Osteoblast (primary cell): Measurements from ENCODE around the gene ALAS2. TPM values are rescaled to one million over a fixed set of nuclear protein-coding genes. Genes with fewer than 3 reads are reported as not detected.

Experiments
- DNase-seq: peaks from one replicate; pipeline ENCODE4 v3.0.0; 2011; ENCODE audit warnings: low spot score, mixed read lengths; ENCODE audit not compliant: insufficient read length; ENCODE audit errors: missing footprints
- H2AFZ ChIP-seq: 2 replicates; pipeline ENCODE4 v1.6.0; 2011; ENCODE audit warnings: mild to moderate bottlenecking, low read length
- H3K27ac ChIP-seq: 2 replicates; pipeline ENCODE4 v1.5.1; 2011; ENCODE audit warnings: mild to moderate bottlenecking, low read depth, low read length, moderate library complexity
- H3K27me3 ChIP-seq: 2 replicates; pipeline ENCODE4 v1.6.0; 2012; ENCODE audit warnings: mild to moderate bottlenecking, control low read depth, inconsistent platforms, low read length, moderate library complexity; ENCODE audit not compliant: insufficient read depth
- H3K36me3 ChIP-seq: 2 replicates; pipeline ENCODE4 v1.5.1; 2011; ENCODE audit warnings: mild to moderate bottlenecking, low read length, control low read depth, moderate library complexity; ENCODE audit not compliant: insufficient read depth
- H3K4me1 ChIP-seq: 2 replicates; pipeline ENCODE4 v1.5.1; 2011; ENCODE audit warnings: mild to moderate bottlenecking, low read length, control low read depth, moderate library complexity; ENCODE audit not compliant: insufficient read depth
- H3K4me2 ChIP-seq: 2 replicates; pipeline ENCODE4 v1.6.0; 2011; ENCODE audit warnings: mild to moderate bottlenecking, low read length; ENCODE audit not compliant: insufficient read depth
- H3K4me3 ChIP-seq: fragments of 200-600 bp; sonication (generic); 3 replicates; pipeline ENCODE4 v1.5.1; 2012; ENCODE audit warnings: mild to moderate bottlenecking, low read length, inconsistent platforms; ENCODE audit not compliant: insufficient read depth
- H3K79me2 ChIP-seq: 2 replicates; pipeline ENCODE4 v1.6.0; 2012; ENCODE audit warnings: mild to moderate bottlenecking, low read length, control low read depth, inconsistent platforms; ENCODE audit not compliant: insufficient read depth
- H3K9me3 ChIP-seq: 2 replicates; pipeline ENCODE4 v1.5.1; 2011; ENCODE audit warnings: low read depth, low read length, control low read depth
- H4K20me1 ChIP-seq: 2 replicates; pipeline ENCODE4 v1.6.0; 2012; ENCODE audit warnings: mild to moderate bottlenecking, low read length, control low read depth; ENCODE audit not compliant: insufficient read depth
- CTCF ChIP-seq: IDR thresholded peaks from 2 replicates; pipeline ENCODE4 v1.5.1; 2011; ENCODE audit warnings: mild to moderate bottlenecking, low read depth, low read length, moderate library complexity; ENCODE audit errors: extremely low read depth
- total RNA-seq: library from RNA; depleted of rRNA; stranded (reverse); fragments of >200 nt; gene quantifications from 2 replicates; pipeline ENCODE4 v1.2.3, GENCODE V29; 2012

ALAS2 gene
- total RNA-seq, 1 donor = not detected

GRCh38 chrX:55028040-55028439 lies 2.7 kb downstream of the ALAS2 start:
- H3K27me3 ChIP-seq = peaks cover 3% of the 10 kb centered on the region

DNA sequence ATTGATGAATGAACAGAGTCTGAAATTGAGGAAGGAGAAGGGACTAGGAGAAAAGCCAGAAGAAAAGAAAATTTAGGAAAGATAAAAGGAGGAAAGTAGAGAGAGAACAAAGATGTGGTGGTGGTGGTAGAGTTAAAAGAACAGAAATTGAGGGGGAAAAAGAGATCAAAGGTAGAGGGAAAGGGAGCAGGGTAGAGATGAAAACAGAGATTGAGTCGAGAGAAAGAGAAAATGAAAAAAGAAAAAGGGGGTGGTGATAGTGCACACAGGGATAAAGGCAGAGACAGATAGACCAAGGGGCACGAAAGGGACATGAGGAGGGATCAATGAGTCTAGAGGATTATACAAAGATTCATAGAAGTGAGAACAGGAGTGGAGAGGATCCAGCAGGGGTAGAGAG lies 3.9 kb downstream of the ALAS2 start:
- Histone ChIP-seq H3K27ac (no peak overlapping the region), H3K9me3 (no peaks in the 10 kb centered on the region), H4K20me1 (no peaks in the 10 kb centered on the region), H3K27me3 (peaks cover 3% of the 10 kb centered on the region), H3K4me2 (no peak overlapping the region), H3K4me1 (no peaks in the 10 kb centered on the region), H3K4me3 (no peak overlapping the region), H3K36me3 (no peaks in the 10 kb centered on the region), H2AFZ (no peak overlapping the region), H3K79me2 (no peaks in the 10 kb centered on the region)
- no peak for TF ChIP-seq CTCF
- DNase-seq = no peak

More at GRCh38 chrX:55028040-55028439, 2.7 kb downstream of the ALAS2 start:
- Histone ChIP-seq H3K9me3 (no peaks in the 10 kb centered on the region), H3K36me3 (no peaks in the 10 kb centered on the region), H3K4me1 (no peaks in the 10 kb centered on the region), H4K20me1 (no peaks in the 10 kb centered on the region), H3K4me3 (no peak overlapping the region), H3K4me2 (no peak overlapping the region), H2AFZ (no peak overlapping the region), H3K79me2 (no peaks in the 10 kb centered on the region), H3K27ac (no peak overlapping the region)
- no peak for DNase-seq
- no peak for TF ChIP-seq CTCF

DNA sequence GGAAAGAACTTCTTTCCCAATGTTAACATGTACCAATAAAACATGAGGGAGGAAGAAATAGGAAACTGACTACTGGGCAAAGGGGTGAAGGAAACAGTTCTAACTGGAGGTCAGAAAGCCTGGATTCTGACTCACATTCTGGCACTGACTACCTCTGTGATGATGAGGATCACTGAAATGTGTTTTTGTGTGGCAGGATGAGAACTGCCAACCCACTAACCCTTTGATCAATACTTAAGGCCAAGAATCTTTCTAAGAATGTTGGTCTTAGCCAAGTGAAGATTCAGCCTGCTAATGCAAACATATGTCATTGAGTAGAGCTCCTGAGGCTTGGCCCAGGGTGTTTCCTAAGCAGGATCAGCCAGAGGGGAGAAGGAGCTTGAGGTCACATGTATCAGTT lies 4.6 kb downstream of the ALAS2 start:
- Histone ChIP-seq H3K4me2 (no peak overlapping the region), H3K4me1 (no peaks in the 10 kb centered on the region), H4K20me1 (no peaks in the 10 kb centered on the region), H3K9me3 (no peaks in the 10 kb centered on the region), H2AFZ (no peak overlapping the region), H3K79me2 (no peaks in the 10 kb centered on the region), H3K4me3 (no peak overlapping the region), H3K27me3 (peaks cover 3% of the 10 kb centered on the region), H3K36me3 (no peaks in the 10 kb centered on the region), H3K27ac (no peak overlapping the region)
- peak; percentile 29 for DNase-seq
- TF ChIP-seq CTCF = no peak

DNA sequence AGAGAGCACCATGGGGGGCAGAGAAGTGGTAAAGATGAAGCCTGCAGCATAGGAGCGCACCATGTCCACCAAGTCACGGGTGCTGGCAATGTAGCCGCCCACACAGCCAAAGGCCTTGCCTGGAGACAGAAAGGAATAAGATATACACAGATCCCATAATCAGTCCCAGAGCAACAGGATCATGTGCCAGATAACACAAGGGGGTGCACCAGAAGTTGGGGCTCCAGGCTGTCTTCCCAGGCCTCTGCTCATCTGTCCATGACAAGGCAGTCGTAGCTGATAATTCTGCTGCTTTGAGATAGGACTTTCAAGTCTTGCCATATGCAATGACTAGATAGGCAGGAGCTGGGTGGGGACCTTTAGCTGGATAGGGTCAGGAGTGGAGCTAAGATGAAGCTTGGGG lies 15.9 kb downstream of the ALAS2 start:
- no peak overlapping the region for H2AFZ ChIP-seq
- H3K4me1 ChIP-seq = no peaks in the 10 kb centered on the region
- H3K4me3 ChIP-seq = no peak overlapping the region
- H3K36me3 ChIP-seq = no peaks in the 10 kb centered on the region
- H3K4me2 ChIP-seq = no peak overlapping the region
- H3K79me2 ChIP-seq = no peaks in the 10 kb centered on the region
- no peak for DNase-seq
- TF ChIP-seq CTCF = no peak
- no peak overlapping the region for H3K27ac ChIP-seq
- peaks cover 10% of the 10 kb centered on the region for H3K27me3 ChIP-seq
- no peaks in the 10 kb centered on the region for H4K20me1 ChIP-seq
- H3K9me3 ChIP-seq = no peaks in the 10 kb centered on the region
